Psoas muscle (tissue), 8 donors: Measurements from ENCODE around the gene DIPK1B. TPM values are rescaled to one million over a fixed set of nuclear protein-coding genes. Genes with fewer than 3 reads are reported as not detected.

Experiments
- ATAC-seq, 4 donors: fragments of 200-7000 bp; cut with Tn5 transposase; one replicate each; pipeline ENCODE4 v1.9.1; 2020; ENCODE audit warnings: moderate library complexity in 3 of 4, mild to moderate bottlenecking in 2 of 4
- DNase-seq, 2 donors: peaks; one replicate each; pipeline ENCODE4 v3.0.0-alpha.2; 2020
- H3K27ac ChIP-seq: fragments of 200-600 bp; one replicate; pipeline ENCODE4 v1.8.0; 2022
- H3K27me3 ChIP-seq, 3 donors: fragments of 200-600 bp in 1 of 3; one replicate each; pipeline versions ENCODE4 v1.6.1 to v1.8.0; 2013 to 2022; ENCODE audit warnings: low read length in 2 of 3, mild to moderate bottlenecking in 2 of 3, moderate library complexity in 1 of 3; ENCODE audit not compliant: insufficient read depth in 3 of 3
- H3K36me3 ChIP-seq, 2 donors: fragments of 200-600 bp in 1 of 2; one replicate each; pipeline versions ENCODE4 v1.6.1 to v1.8.0; 2013 to 2022; ENCODE audit warnings: low read depth in 1 of 2, mild to moderate bottlenecking in 1 of 2, moderate library complexity in 1 of 2; ENCODE audit not compliant: insufficient read depth in 1 of 2
- H3K4me1 ChIP-seq: fragments of 200-600 bp; one replicate; pipeline ENCODE4 v1.8.0; 2022
- H3K4me3 ChIP-seq: fragments of 200-600 bp; one replicate; pipeline ENCODE4 v1.8.0; 2022; ENCODE audit warnings: mild to moderate bottlenecking
- H3K9me3 ChIP-seq: fragments of 200-600 bp; one replicate; pipeline ENCODE4 v1.8.0; 2022
- CTCF ChIP-seq: fragments of 200-600 bp; IDR thresholded peaks from one replicate; pipeline ENCODE4 v1.8.0; 2022; ENCODE audit warnings: antibody characterized with exemption
- WGBS, 3 donors: extraction: QIAGEN DNeasy Blood & Tissue Kit; methylation state at CpG; one replicate each; pipeline versions ENCODE4 v1.1.6 to v1.1.7; 2013; 5-methylcytosine and 5-hydroxymethylcytosine counted together
- intact Hi-C, 2 donors: fragments of 100-400 bp; cut with DNase I; formaldehyde crosslinking; loops; one replicate each; pipeline versions ENCODE4 v1.11.0 to v1.14.2; 2022
- polyA plus RNA-seq, 3 donors: library from polyadenylated mRNA; stranded (reverse); fragments of 200-250 nt; gene quantifications; one replicate each; pipeline ENCODE4 v1.2.3, GENCODE V29; 2013
- total RNA-seq, 4 donors: library from RNA; stranded (reverse); fragmentation: NEBNext Ultra II Directional in 2 of 4; extraction: Animal tissue kit (Norgen Biotek cat#: 25700) in 2 of 4; gene quantifications; one replicate each; pipeline versions ENCODE4 v1.2.1 to v1.2.4, GENCODE V29; 2021 to 2023
- donor health status: healthy with polysubstance abuse.
- donor health status: DM: no; HTN: no; CAD: no; lungs with moderate emphysema.
- donor health status: Bipolar disorder and iron deficiency.
- donor health status: healthy.
- donor health status: DM: yes; HTN: yes; CAD: no.
- donor health status: DM: no; HTN: no; CAD: no.
- donor health status: DM: no; HTN: no; CAD: no.
- donor health status: DM: yes; HTN: yes; CAD: no.

Gene DIPK1B
- total and polyA plus RNA-seq, 7 donors = 1.4 to 5.3 (median 2.4) TPM

DNA sequence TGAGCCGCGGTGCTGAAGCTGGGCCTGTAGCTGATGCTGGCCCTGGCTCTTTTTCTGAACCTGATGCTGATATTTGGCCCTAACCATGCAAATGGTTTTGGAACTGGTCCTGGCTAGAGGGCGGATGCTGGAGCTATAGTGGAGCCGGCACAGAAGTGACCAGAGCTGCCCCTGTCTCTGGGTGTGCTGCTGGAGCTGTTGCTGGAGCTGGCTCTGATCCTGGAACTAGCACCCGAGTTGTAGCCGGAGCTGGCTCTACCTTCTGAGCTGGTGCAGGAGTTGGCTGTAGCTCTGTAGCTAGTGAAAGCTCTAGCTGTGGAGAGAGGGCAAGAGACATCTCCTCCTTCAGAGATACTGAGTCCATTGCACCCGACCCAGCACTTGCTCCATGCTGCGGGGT lies 17.6 kb downstream of the DIPK1B start:
- WGBS, 3 donors = 81 to 89% (median 87%) methylated on average over 8 of the region's 8 CpGs
- Histone ChIP-seq H3K27ac (no peak overlapping the region), H3K27me3 (no peaks in the 10 kb centered on the region)

DNA sequence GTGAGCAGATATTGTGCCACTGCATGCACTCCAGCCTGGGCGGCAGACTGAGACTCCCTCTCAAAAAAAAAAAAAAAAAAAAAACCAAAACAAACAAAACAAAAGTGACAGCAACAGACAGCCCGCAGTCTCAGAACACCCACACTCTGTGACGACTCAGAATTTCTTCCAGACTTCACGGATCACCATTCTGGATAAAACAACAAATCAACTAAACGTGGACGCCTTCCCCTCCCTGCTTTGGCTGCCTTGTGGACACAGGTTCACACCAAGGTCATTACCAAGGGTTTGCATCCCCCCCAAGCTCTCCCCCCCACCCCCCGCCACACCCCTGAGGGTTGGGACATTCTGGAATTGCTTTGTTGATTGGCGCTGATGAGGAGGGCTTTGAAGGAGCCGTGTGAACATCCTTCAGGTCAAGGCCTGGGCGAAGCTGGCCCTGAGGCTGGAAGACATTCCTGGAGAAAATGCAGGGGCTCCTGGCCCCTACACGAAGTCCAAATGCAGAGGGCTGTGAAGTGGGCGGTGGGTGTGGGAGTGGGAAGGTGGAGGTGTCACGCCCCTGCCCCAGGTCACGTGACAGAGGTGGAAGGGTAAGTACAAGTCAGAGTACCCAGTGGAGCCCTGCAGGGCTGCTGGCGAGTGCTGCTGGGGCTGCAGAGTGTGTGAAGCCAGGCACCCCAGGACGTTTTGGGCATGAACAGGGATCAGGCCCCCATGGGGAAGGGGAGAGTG lies 20.2 kb downstream of the DIPK1B start:
- 70 to 77% (median 70%) methylated on average over 16 of the region's 16 CpGs for WGBS, 3 donors
- ATAC-seq = no peak
- Histone ChIP-seq H3K27me3 (no peaks in the 10 kb centered on the region), H3K27ac (no peak overlapping the region), H3K9me3 (no peaks in the 10 kb centered on the region), H3K36me3 (no peaks in the 10 kb centered on the region), H3K4me1 (peaks cover 8% of the 10 kb centered on the region), H3K4me3 (no peak overlapping the region)
- DNase-seq = peak in 1 of 2 donors; percentile 12
- no peak for TF ChIP-seq CTCF
- intact Hi-C loops = no loop called here

More for the DNA sequence above, 17.6 kb downstream of the DIPK1B start:
- Histone ChIP-seq H3K36me3 (peaks cover 8 to 20% of the 10 kb centered on the region in 2 donors), H3K9me3 (no peaks in the 10 kb centered on the region), H3K4me3 (no peak overlapping the region), H3K4me1 (peaks cover 31% of the 10 kb centered on the region)
- intact Hi-C loops = no loop called here
- TF ChIP-seq CTCF = no peak
- DNase-seq (no peak), ATAC-seq (no peak)

- Histone ChIP-seq H3K36me3 (no peaks in the 10 kb centered on the region), H3K4me1 (peaks cover 8% of the 10 kb centered on the region), H3K27me3 (peaks cover 0 to 2% (median 0%) of the 10 kb centered on the region in 3 donors), H3K9me3 (no peaks in the 10 kb centered on the region), H3K4me3 (no peak overlapping the region), H3K27ac (no peak overlapping the region)
- WGBS, 3 donors = 81 to 84% (median 83%) methylated on average over 12 of the region's 12 CpGs
- DNase-seq (no peak), ATAC-seq (no peak)
- intact Hi-C loops = no loop called here
- no peak for TF ChIP-seq CTCF
These were observed 21.2 kb downstream of the DIPK1B start for GRCh38 chr9:136733611-136734010.

GRCh38 chr9:136734837-136735496 lies 22.6 kb downstream of the DIPK1B start:
- H3K27ac ChIP-seq = no peak overlapping the region

More at GRCh38 chr9:136734837-136735496, 22.6 kb downstream of the DIPK1B start:
- no peak for DNase-seq
- intact Hi-C loops = no loop called here
- Histone ChIP-seq H3K27me3 (peaks cover 0 to 5% (median 0%) of the 10 kb centered on the region in 3 donors), H3K4me3 (no peak overlapping the region), H3K4me1 (no peaks in the 10 kb centered on the region), H3K36me3 (no peaks in the 10 kb centered on the region), H3K9me3 (no peaks in the 10 kb centered on the region)
- no peak for ATAC-seq
- 68 to 78% (median 73%) methylated on average over 12 of the region's 12 CpGs for WGBS, 3 donors
- no peak for TF ChIP-seq CTCF
